HepG2 (cell line): ENCODE data around the gene CD2. TPM values are rescaled to one million over a fixed set of nuclear protein-coding genes. Genes with fewer than 3 reads are reported as not detected.

Experiments used
- ATAC-seq: fragments of 200-7000 bp; cut with Tn5 transposase; 3 replicates; pipeline ENCODE4 v1.9.1; 2020; ENCODE audit warnings: mild to moderate bottlenecking, moderate library complexity
- BruUV-seq: library from RNA; stranded (reverse); fragments of 400-500 nt; replicated peaks from 2 replicates; lab custom pipeline; 2021; lab: Mats Ljungman, UMichigan
- CTCF ChIA-PET: fragments of 300-600 bp; formaldehyde crosslinking; extraction: SDS; loops from one replicate; lab custom pipeline; 2021; ENCODE audit warnings: low total read pairs, inconsistent platforms, low intra/inter-chr PET ratio; lab: Yijun Ruan, JAX
- POLR2A ChIA-PET: fragments of 350-600 bp; sonication (Branson Sonifier 250); formaldehyde crosslinking; loops from one replicate; lab custom pipeline; 2020; ENCODE audit warnings: antibody characterized with exemption, inconsistent platforms; lab: Yijun Ruan, JAX
- DNase-seq: peaks from one replicate; pipeline ENCODE4 v3.0.0-alpha.2; 2015; ENCODE audit warnings: low spot score
- FAIRE-seq: peaks from 3 replicates; lab custom pipeline; 2011; peaks lifted over from hg19 to GRCh38; lab: Jason Lieb, UNC
- H2AFZ ChIP-seq: one replicate; pipeline ENCODE4 v1.6.1; 2011; ENCODE audit warnings: low read length, inconsistent platforms
- H3K27ac ChIP-seq: fragments of 300-600 bp; 3 replicates; pipeline ENCODE4 v1.8.0; 2011; ENCODE audit warnings: mixed run types, mild to moderate bottlenecking, mixed read lengths, low read length, inconsistent platforms; ENCODE audit not compliant: insufficient read depth; ENCODE audit errors: extremely low read length
- H3K27me3 ChIP-seq, 2 experiments: fragments of 200-600 bp in 1 of 2; 2 replicates in 1 of 2; 3 replicates in 1 of 2; pipeline versions ENCODE4 v1.6.0 to v1.8.0; 2011; ENCODE audit warnings: low read length in 2 of 2, mild to moderate bottlenecking in 2 of 2, moderate library complexity in 2 of 2, inconsistent platforms in 1 of 2; ENCODE audit not compliant: insufficient read depth in 2 of 2, control insufficient read depth in 1 of 2
- H3K36me3 ChIP-seq, 2 experiments: fragments of 200-600 bp in 1 of 2; replicated peaks in 1 of 2; 2 replicates in 1 of 2; 3 replicates in 1 of 2; pipeline versions ENCODE4 v1.5.1 to v1.8.0; 2011; ENCODE audit warnings: low read length in 2 of 2, inconsistent platforms in 1 of 2; ENCODE audit not compliant: insufficient read depth in 2 of 2, control insufficient read depth in 1 of 2
- H3K4me1 ChIP-seq: 2 replicates; pipeline ENCODE4 v1.5.1; 2012; ENCODE audit warnings: low read length, inconsistent platforms; ENCODE audit not compliant: insufficient read depth
- H3K4me2 ChIP-seq: 2 replicates; pipeline ENCODE4 v1.6.0; 2011; ENCODE audit warnings: low read depth, low read length, inconsistent platforms
- H3K4me3 ChIP-seq, 3 experiments: fragments of 200-600 bp in 1 of 3; sonication (generic), shearing (Covaris generic) in 1 of 3; replicated peaks in 1 of 3; 2 replicates each; pipeline ENCODE4 v1.5.1; 2011 to 2016; ENCODE audit warnings: low read length in 3 of 3, inconsistent platforms in 2 of 3, low read depth in 2 of 3, mild to moderate bottlenecking in 2 of 3, control low read depth in 1 of 3, mixed read lengths in 1 of 3; ENCODE audit not compliant: insufficient read depth in 1 of 3
- H3K79me2 ChIP-seq: one replicate; pipeline ENCODE4 v1.6.1; 2011; ENCODE audit warnings: low read length, inconsistent platforms; ENCODE audit not compliant: insufficient read depth
- H3K9ac ChIP-seq: 2 replicates; pipeline ENCODE4 v1.6.0; 2011; ENCODE audit warnings: mild to moderate bottlenecking, low read depth, low read length, inconsistent platforms; ENCODE audit not compliant: insufficient read depth
- H3K9me3 ChIP-seq: 2 replicates; pipeline ENCODE4 v1.5.1; 2012; ENCODE audit warnings: mild to moderate bottlenecking, low read length
- H4K20me1 ChIP-seq: 2 replicates; pipeline ENCODE4 v1.6.0; 2011; ENCODE audit warnings: inconsistent platforms, mild to moderate bottlenecking, low read length, moderate library complexity; ENCODE audit not compliant: insufficient read depth
- ERF ChIP-seq: IDR thresholded peaks from 2 replicates; pipeline ENCODE4 v1.6.1; 2018; ENCODE audit warnings: missing biosample characterization, missing genetic modification reagents
- KAT7 ChIP-seq: IDR thresholded peaks from 2 replicates; pipeline ENCODE4 v1.6.1; 2018; ENCODE audit warnings: borderline replicate concordance, missing compliant biosample characterization
- KDM1A ChIP-seq: IDR thresholded peaks from 2 replicates; pipeline ENCODE4 v1.6.1; 2016; ENCODE audit warnings: missing compliant biosample characterization
- KLF16 ChIP-seq, 2 experiments: sonication (generic) in 1 of 2; formaldehyde crosslinking in 1 of 2; IDR thresholded peaks; 2 replicates each; pipeline versions ENCODE4 v1.6.1 to v1.8.0; 2016 to 2023; ENCODE audit warnings: missing genetic modification reagents in 2 of 2, missing compliant biosample characterization in 1 of 2
- SMARCC2 ChIP-seq: fragments of 450-650 bp; IDR thresholded peaks from 2 replicates; pipeline ENCODE4 v1.6.1; 2017; ENCODE audit warnings: antibody characterized with exemption, mild to moderate bottlenecking
- TAF15 ChIP-seq: fragments of 200-400 bp; formaldehyde crosslinking; IDR thresholded peaks from one replicate; pipeline ENCODE4 v1.6.1; 2018; ENCODE audit warnings: mild to moderate bottlenecking, low read depth, low read length; ENCODE audit not compliant: poor library complexity, severe bottlenecking
- ZC3H4 ChIP-seq: sonication (generic); formaldehyde crosslinking; IDR thresholded peaks from 2 replicates; pipeline ENCODE4 v1.4.0; 2020; ENCODE audit warnings: missing genetic modification reagents, borderline replicate concordance
- ZFP41 ChIP-seq: sonication (generic); formaldehyde crosslinking; IDR thresholded peaks from 2 replicates; pipeline ENCODE4 v1.4.0; 2020; ENCODE audit warnings: mild to moderate bottlenecking, missing genetic modification reagents, borderline replicate concordance
- ZNF205 ChIP-seq: IDR thresholded peaks from 2 replicates; pipeline ENCODE4 v1.6.1; 2018; ENCODE audit warnings: missing biosample characterization, missing genetic modification reagents
- ZNF333 ChIP-seq: sonication (generic); formaldehyde crosslinking; IDR thresholded peaks from 2 replicates; pipeline ENCODE4 v1.4.0; 2020; ENCODE audit warnings: mild to moderate bottlenecking, missing genetic modification reagents, borderline replicate concordance
- WGBS: methylation state at CpG from one replicate; pipeline ENCODE4 v1.1.6; 2017; ENCODE audit warnings: low lambda C conversion rate; 5-methylcytosine and 5-hydroxymethylcytosine counted together
- in situ Hi-C: cut with HindIII; loops from 2 replicates; pipeline ENCODE4 v1.10.0; 2017; ENCODE audit warnings: low pct_unique_long_range_greater_than_20kb; ENCODE audit not compliant: extremely low pct_ligation_motif_present
- intact Hi-C: fragments of 100-400 bp; cut with micrococcal nuclease; formaldehyde crosslinking; loops from one replicate; pipeline ENCODE4 v1.10.0; 2022; ENCODE audit not compliant: unreplicated experiment
- polyA plus RNA-seq, 8 experiments: library from polyadenylated mRNA; depleted of rRNA in 3 of 8; stranded (reverse) in 7 of 8; unstranded in 1 of 8; fragments of >200 nt; fragmentation: Illumina TruSeq in 4 of 8; extraction: Trizol in 4 of 8; gene quantifications; 2 replicates each; pipeline versions ENCODE4 v1.2.1 to v1.2.3, GENCODE V29; 2011 to 2016; ENCODE audit warnings: low read depth in 4 of 8, missing spikeins in 1 of 8, mixed read lengths in 1 of 8; ENCODE audit not compliant: insufficient read depth in 1 of 8
- total RNA-seq, 5 experiments: library from RNA; depleted of rRNA; stranded (reverse); fragments of >200 nt; fragmentation: Illumina TruSeq; extraction: Trizol; gene quantifications; 2 replicates each; pipeline ENCODE4 v1.2.3, GENCODE V29; 2016; ENCODE audit warnings: low read depth in 1 of 5
- TF ChIP-seq, protein P1 (sequence below): sonication (generic); formaldehyde crosslinking; IDR thresholded peaks from 2 replicates; pipeline ENCODE4 v1.4.0; 2020; ENCODE audit warnings: missing genetic modification reagents
- TF ChIP-seq, protein P2 (sequence below): sonication (generic); formaldehyde crosslinking; IDR thresholded peaks from 2 replicates; pipeline ENCODE4 v1.4.0; 2020; ENCODE audit warnings: mild to moderate bottlenecking, missing genetic modification reagents
- TF ChIP-seq, protein P3 (sequence below): IDR thresholded peaks from 2 replicates; pipeline ENCODE4 v1.4.0; 2020; ENCODE audit warnings: mild to moderate bottlenecking, missing genetic modification reagents

CD2 gene
- total and polyA plus RNA-seq, 2 of the 13 experiments (the other 11 are each of a cell fraction or from before 2014, with no cell fraction given) = not detected

DNA sequence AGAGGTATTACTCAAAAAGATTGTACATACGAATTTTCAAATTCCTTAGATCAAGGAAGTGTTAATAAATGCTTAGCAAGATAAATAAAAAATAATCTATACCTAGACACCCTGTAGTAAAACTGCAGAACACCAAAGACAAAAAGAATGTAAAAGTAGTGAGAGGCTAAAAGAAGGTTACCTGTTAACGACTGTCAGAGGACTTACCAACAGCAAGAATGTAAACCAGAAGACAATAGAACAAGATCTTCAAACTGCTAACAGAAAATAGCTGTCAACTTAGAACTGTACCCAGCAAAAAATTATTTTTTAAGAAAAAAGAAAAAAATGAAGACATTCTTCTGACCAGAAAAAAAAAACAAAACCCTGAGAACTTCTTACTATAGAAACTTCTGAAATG lies 51.2 kb downstream of the CD2 start:
- no peak overlapping the region for H3K9ac ChIP-seq
- no peaks in the 10 kb centered on the region for H3K9me3 ChIP-seq
- H4K20me1 ChIP-seq = no peaks in the 10 kb centered on the region
- no TSS peak for BruUV-seq
- intact Hi-C loops = no loop called here
- no peaks in the 10 kb centered on the region for H3K36me3 ChIP-seq
- no peaks in the 10 kb centered on the region for H3K4me1 ChIP-seq
- in situ Hi-C loops = no loop called here
- H3K27me3 ChIP-seq = peaks cover 0 to 8% of the 10 kb centered on the region in 2 experiments; a peak in 1 of 5 replicates
- no peak for ATAC-seq
- 0% methylated on average over 2 of the region's 2 CpGs for WGBS
- H3K79me2 ChIP-seq = no peaks in the 10 kb centered on the region
- H3K27ac ChIP-seq = no peak overlapping the region
- no peak overlapping the region for H2AFZ ChIP-seq
- no peak for DNase-seq
- TF ChIP-seq TAF15 = no peak
- no peak for TF ChIP-seq KDM1A
- no peak for TF ChIP-seq SMARCC2
- TF ChIP-seq, all 625 proteins: peak for 0
- POLR2A ChIA-PET = no interaction called here
- CTCF ChIA-PET = no interaction called here
- H3K4me2 ChIP-seq = no peak overlapping the region
- no peak for FAIRE-seq
- H3K4me3 ChIP-seq = no peak overlapping the region

DNA sequence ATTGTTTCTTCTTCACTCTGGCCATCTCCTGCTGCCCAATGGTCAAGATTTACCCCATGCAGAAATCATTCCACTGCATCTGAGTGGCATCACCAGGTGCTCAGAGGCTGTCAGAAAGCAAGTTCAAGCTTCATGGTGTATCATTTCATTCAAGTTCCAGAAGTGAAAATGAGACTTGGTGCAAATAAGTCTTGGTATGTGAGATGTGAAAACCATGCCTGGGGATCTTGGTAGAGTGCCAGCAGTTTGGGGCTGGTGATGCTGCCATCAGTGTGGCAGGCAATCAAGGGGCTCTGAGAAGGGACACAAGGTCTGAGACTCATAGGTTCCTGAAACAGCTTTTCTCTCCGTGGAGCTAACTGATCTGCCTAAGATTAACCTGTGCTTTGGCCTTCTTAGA lies 52.0 kb downstream of the CD2 start:
- Histone ChIP-seq H4K20me1 (no peaks in the 10 kb centered on the region), H3K79me2 (no peaks in the 10 kb centered on the region), H3K9me3 (no peaks in the 10 kb centered on the region), H3K4me3 (no peak overlapping the region), H3K4me1 (no peaks in the 10 kb centered on the region), H2AFZ (no peak overlapping the region)
- intact Hi-C loops = no loop called here
- FAIRE-seq = no peak
- no TSS peak for BruUV-seq
- no peak for DNase-seq
- 0% methylated on average over 1 of the region's 1 CpG for WGBS
- in situ Hi-C loops = no loop called here
- TF ChIP-seq ERF (CRISPR knock-in tag) = no peak
- no peak for TF ChIP-seq KLF16 (CRISPR knock-in tag; IDR thresholded peaks at IDR 0.05)
- no peak for TF ChIP-seq ZC3H4 (CRISPR knock-in tag)
- TF ChIP-seq KDM1A = no peak
- TF ChIP-seq, protein P1, sequence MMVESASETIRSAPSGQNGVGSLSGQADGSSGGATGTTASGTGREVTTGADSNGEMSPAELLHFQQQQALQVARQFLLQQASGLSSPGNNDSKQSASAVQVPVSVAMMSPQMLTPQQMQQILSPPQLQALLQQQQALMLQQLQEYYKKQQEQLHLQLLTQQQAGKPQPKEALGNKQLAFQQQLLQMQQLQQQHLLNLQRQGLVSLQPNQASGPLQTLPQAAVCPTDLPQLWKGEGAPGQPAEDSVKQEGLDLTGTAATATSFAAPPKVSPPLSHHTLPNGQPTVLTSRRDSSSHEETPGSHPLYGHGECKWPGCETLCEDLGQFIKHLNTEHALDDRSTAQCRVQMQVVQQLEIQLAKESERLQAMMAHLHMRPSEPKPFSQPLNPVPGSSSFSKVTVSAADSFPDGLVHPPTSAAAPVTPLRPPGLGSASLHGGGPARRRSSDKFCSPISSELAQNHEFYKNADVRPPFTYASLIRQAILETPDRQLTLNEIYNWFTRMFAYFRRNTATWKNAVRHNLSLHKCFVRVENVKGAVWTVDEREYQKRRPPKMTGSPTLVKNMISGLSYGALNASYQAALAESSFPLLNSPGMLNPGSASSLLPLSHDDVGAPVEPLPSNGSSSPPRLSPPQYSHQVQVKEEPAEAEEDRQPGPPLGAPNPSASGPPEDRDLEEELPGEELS (CRISPR knock-in tag) = no peak
- no peak for TF ChIP-seq ZNF333 (CRISPR knock-in tag)
- no peak for TF ChIP-seq KAT7 (CRISPR knock-in tag)
- no peak for TF ChIP-seq ZFP41
- TF ChIP-seq, protein P2, sequence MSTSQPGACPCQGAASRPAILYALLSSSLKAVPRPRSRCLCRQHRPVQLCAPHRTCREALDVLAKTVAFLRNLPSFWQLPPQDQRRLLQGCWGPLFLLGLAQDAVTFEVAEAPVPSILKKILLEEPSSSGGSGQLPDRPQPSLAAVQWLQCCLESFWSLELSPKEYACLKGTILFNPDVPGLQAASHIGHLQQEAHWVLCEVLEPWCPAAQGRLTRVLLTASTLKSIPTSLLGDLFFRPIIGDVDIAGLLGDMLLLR (CRISPR knock-in tag) = no peak
- TF ChIP-seq, protein P3, sequence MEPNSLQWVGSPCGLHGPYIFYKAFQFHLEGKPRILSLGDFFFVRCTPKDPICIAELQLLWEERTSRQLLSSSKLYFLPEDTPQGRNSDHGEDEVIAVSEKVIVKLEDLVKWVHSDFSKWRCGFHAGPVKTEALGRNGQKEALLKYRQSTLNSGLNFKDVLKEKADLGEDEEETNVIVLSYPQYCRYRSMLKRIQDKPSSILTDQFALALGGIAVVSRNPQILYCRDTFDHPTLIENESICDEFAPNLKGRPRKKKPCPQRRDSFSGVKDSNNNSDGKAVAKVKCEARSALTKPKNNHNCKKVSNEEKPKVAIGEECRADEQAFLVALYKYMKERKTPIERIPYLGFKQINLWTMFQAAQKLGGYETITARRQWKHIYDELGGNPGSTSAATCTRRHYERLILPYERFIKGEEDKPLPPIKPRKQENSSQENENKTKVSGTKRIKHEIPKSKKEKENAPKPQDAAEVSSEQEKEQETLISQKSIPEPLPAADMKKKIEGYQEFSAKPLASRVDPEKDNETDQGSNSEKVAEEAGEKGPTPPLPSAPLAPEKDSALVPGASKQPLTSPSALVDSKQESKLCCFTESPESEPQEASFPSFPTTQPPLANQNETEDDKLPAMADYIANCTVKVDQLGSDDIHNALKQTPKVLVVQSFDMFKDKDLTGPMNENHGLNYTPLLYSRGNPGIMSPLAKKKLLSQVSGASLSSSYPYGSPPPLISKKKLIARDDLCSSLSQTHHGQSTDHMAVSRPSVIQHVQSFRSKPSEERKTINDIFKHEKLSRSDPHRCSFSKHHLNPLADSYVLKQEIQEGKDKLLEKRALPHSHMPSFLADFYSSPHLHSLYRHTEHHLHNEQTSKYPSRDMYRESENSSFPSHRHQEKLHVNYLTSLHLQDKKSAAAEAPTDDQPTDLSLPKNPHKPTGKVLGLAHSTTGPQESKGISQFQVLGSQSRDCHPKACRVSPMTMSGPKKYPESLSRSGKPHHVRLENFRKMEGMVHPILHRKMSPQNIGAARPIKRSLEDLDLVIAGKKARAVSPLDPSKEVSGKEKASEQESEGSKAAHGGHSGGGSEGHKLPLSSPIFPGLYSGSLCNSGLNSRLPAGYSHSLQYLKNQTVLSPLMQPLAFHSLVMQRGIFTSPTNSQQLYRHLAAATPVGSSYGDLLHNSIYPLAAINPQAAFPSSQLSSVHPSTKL (CRISPR knock-in tag) = no peak
- no peak for TF ChIP-seq ZNF205 (CRISPR knock-in tag)
- TF ChIP-seq, all 625 proteins: peak for 0
- H3K9ac ChIP-seq = no peak overlapping the region
- ChIA-PET CTCF (no interaction called here), POLR2A (no interaction called here)
- H3K36me3 ChIP-seq = no peaks in the 10 kb centered on the region
- H3K27me3 ChIP-seq = 0 out of 5 replicates have a peak, but pooled peaks cover 0 to 5% of the 10 kb centered on the region in 2 experiments
- H3K27ac ChIP-seq = no peak overlapping the region
- no peak for ATAC-seq
- H3K4me2 ChIP-seq = no peak overlapping the region
